Measurements from ENCODE around the gene LCE3E.

The LCE3E gene

GRCh38 chr1:152546704-152547103 lies 19.9 kb downstream of the LCE3E start:
- Histone ChIP-seq H3K27me3 (peaks cover 8% of the 10 kb centered on the region), H3K27ac (no peak overlapping the region), H3K4me1 (ENCODE audit: control insufficient read depth in 1 of 2, insufficient read depth in 1 of 2, low read depth in 1 of 2, low read length in 1 of 2) (no peaks in the 10 kb centered on the region), H3K36me3 (no peaks in the 10 kb centered on the region), H3K9me3 (no peaks in the 10 kb centered on the region), H3K4me3 (ENCODE audit: low read depth in 1 of 2, low read length in 1 of 2) (no peak overlapping the region)
- TF ChIP-seq, protein P1, sequence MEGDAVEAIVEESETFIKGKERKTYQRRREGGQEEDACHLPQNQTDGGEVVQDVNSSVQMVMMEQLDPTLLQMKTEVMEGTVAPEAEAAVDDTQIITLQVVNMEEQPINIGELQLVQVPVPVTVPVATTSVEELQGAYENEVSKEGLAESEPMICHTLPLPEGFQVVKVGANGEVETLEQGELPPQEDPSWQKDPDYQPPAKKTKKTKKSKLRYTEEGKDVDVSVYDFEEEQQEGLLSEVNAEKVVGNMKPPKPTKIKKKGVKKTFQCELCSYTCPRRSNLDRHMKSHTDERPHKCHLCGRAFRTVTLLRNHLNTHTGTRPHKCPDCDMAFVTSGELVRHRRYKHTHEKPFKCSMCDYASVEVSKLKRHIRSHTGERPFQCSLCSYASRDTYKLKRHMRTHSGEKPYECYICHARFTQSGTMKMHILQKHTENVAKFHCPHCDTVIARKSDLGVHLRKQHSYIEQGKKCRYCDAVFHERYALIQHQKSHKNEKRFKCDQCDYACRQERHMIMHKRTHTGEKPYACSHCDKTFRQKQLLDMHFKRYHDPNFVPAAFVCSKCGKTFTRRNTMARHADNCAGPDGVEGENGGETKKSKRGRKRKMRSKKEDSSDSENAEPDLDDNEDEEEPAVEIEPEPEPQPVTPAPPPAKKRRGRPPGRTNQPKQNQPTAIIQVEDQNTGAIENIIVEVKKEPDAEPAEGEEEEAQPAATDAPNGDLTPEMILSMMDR (IDR thresholded peaks at IDR 0.05) = no peak

- H3K27ac ChIP-seq = no peak overlapping the region
These were observed 22.8 kb downstream of the LCE3E start for GRCh38 chr1:152543820-152544219.

DNA sequence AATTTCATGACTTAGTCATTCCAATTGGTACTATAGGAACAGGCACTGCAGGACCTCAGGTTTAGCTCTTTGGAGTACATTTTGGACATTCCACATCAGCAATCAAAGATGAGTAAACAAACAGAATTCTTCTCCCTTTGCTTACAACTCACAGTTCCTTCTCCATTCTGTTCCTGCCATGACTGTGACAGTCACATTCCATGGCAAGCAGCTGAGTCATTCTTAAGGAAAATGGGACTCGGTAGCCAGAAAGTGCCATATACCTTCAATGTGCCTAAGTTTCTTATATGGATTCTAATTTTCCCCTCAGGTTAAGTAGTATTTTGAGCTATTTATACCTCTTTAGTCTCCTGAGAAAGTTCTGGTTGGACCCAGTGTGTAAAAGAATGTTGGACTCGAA lies 26.7 kb downstream of the LCE3E start:
- Histone ChIP-seq H3K27ac (no peak overlapping the region), H3K9me3 (no peaks in the 10 kb centered on the region), H3K4me3 (ENCODE audit: low read depth in 1 of 2, low read length in 1 of 2) (no peak overlapping the region), H3K36me3 (no peaks in the 10 kb centered on the region), H3K27me3 (peaks cover 14% of the 10 kb centered on the region), H3K4me1 (ENCODE audit: control insufficient read depth in 1 of 2, insufficient read depth in 1 of 2, low read depth in 1 of 2, low read length in 1 of 2) (no peaks in the 10 kb centered on the region)
- TF ChIP-seq, protein P1 (IDR thresholded peaks at IDR 0.05) = no peak

More at GRCh38 chr1:152543820-152544219, 22.8 kb downstream of the LCE3E start:
- TF ChIP-seq, protein P1 (IDR thresholded peaks at IDR 0.05) = no peak
- Histone ChIP-seq H3K4me1 (ENCODE audit: control insufficient read depth in 1 of 2, insufficient read depth in 1 of 2, low read depth in 1 of 2, low read length in 1 of 2) (no peaks in the 10 kb centered on the region), H3K4me3 (ENCODE audit: low read depth in 1 of 2, low read length in 1 of 2) (no peak overlapping the region), H3K9me3 (no peaks in the 10 kb centered on the region), H3K27me3 (peaks cover 8% of the 10 kb centered on the region), H3K36me3 (no peaks in the 10 kb centered on the region)

GRCh38 chr1:152537496-152537895 lies 29.1 kb downstream of the LCE3E start:
- no peaks in the 10 kb centered on the region for H3K4me1 ChIP-seq (ENCODE audit: control insufficient read depth in 1 of 2, insufficient read depth in 1 of 2, low read depth in 1 of 2, low read length in 1 of 2)
- H3K36me3 ChIP-seq = no peaks in the 10 kb centered on the region
- H3K27ac ChIP-seq = no peak overlapping the region
- H3K9me3 ChIP-seq = no peaks in the 10 kb centered on the region
- H3K27me3 ChIP-seq = peaks cover 14% of the 10 kb centered on the region
- no peak overlapping the region for H3K4me3 ChIP-seq (ENCODE audit: low read depth in 1 of 2, low read length in 1 of 2)
- TF ChIP-seq, protein P1 (IDR thresholded peaks at IDR 0.05) = no peak

GRCh38 chr1:152535774-152536173 lies 30.8 kb downstream of the LCE3E start:
- Histone ChIP-seq H3K4me3 (ENCODE audit: low read depth in 1 of 2, low read length in 1 of 2) (no peak overlapping the region), H3K4me1 (ENCODE audit: control insufficient read depth in 1 of 2, insufficient read depth in 1 of 2, low read depth in 1 of 2, low read length in 1 of 2) (no peaks in the 10 kb centered on the region), H3K27ac (no peak overlapping the region), H3K27me3 (peaks cover 12% of the 10 kb centered on the region), H3K9me3 (no peaks in the 10 kb centered on the region), H3K36me3 (no peaks in the 10 kb centered on the region)
- TF ChIP-seq, protein P1 (IDR thresholded peaks at IDR 0.05) = no peak

Data from neutrophil (primary cell).